Stimulated activated CD4-positive, alpha-beta T cell treated with anti-CD3 and anti-CD28 coated beads, Interleukin-1b, Interleukin-23, amount 100 ng/mL, for 24 hours (primary cell): Measurements from ENCODE around the gene IKZF4.

Source experiments
- DNase-seq, 4 experiments: peaks; one replicate each; pipeline ENCODE4 v3.0.0-alpha.2; 2020; ENCODE audit warnings: low read depth in 4 of 4, low spot score in 1 of 4

The IKZF4 gene

GRCh38 chr12:56081393-56082347 lies 60.8 kb downstream of the IKZF4 start:
- DNase-seq = no peak

GRCh38 chr12:56082382-56082781 lies 61.5 kb downstream of the IKZF4 start:
- DNase-seq = no peak

GRCh38 chr12:56082967-56083366 lies 62.1 kb downstream of the IKZF4 start:
- DNase-seq = no peak

GRCh38 chr12:56084958-56085543 lies 64.2 kb downstream of the IKZF4 start:
- DNase-seq = peak in 1 of 4 experiments; percentile 14

- DNase-seq = no peak
Observed at GRCh38 chr12:56086096-56086495, 65.3 kb downstream of the IKZF4 start.

GRCh38 chr12:56086608-56087007 lies 65.8 kb downstream of the IKZF4 start:
- no peak for DNase-seq

- no peak for DNase-seq
Observed at GRCh38 chr12:56087220-56087619, 66.4 kb downstream of the IKZF4 start.
